GM21825 (cell line): ENCODE data around the gene BTN3A1.
"Not testable (repeated sequence)": the region's sequence is repeated elsewhere in the genome, so short reads cannot be mapped to it uniquely, and the experiment has no call there.

Experiments
- ATAC-seq: cut with Tn5 transposase; IDR thresholded peaks from one replicate; pipeline ENCODE4 v1.9.1; 2021; ENCODE audit warnings: mild to moderate bottlenecking, moderate library complexity; ENCODE audit not compliant: unreplicated experiment

The BTN3A1 gene

DNA sequence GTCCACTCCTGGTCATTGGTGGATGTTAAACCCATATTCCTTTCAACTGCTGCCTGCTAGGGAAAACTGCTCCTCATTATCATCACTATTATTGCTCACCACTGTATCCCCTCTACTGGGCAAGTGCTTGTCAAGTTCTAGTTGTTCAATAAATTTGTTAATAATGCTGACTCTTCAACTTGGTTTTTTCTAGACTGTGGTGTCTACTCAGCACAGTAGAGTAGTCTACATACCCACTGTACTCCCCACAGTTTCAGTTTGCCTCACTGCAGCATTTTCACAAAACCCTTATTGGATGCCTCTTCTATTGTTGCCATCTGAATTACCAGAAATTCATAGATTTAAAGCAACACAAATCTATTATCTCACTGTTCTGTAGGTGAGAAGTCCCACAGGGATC lies 23.9 kb upstream of the BTN3A1 start:
- ATAC-seq = not testable (repeated sequence)

DNA sequence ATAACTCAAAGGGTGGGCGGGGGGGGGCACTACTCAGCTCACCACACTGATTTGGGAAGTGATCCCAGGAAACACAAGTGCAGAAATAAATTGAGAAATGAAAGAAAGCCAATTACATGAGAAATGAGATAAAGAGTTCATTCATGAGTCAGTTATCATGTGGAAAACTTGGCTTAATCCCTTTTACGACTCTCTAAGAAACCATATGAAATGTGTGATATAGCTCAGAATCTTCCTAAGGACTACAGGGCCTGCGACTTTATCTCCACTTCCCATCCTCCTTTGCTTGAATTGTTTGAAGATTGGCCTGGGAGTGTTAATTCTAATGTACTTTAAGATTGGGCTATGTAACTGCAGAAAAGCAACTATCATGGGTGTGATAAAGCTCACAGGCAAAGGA lies 22.8 kb upstream of the BTN3A1 start:
- no peak for ATAC-seq

DNA sequence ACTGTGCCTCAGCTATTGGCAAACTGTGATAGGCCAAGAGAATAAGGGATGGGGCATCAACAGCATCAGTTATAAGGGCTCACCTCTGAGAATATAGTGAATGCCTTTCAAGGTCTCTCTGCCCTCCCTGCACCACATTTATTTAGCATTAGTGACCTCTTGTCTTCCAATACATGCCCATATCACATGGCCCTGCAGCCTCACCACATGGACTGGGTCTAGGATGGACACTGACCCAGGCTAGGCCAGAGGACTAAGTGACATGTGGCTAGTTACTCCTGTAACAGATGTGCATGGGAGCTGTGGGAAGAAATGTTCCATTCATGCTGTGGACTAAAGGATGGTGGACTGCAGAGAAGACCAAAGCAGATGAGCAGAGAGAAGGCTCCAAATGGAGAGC lies 22.3 kb upstream of the BTN3A1 start:
- no peak for ATAC-seq

DNA sequence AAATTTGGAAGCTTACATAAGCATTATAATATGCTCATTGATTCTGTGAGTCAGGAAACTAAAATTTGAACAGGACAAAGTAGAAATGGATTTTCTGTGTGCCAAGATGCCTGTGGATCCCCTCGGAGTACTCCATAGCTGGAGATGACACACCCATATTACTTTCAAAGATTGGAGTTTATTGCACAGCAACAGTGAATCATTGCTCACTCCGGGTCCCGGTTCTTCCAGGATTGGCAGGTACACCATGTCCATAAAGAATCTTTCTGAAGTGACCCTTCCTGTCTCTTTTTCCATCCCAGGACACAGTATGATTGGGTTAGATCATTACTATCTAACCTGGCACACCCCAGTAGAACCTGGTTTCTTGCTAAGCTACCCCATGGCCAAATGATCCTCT lies 21.8 kb upstream of the BTN3A1 start:
- no peak for ATAC-seq

DNA sequence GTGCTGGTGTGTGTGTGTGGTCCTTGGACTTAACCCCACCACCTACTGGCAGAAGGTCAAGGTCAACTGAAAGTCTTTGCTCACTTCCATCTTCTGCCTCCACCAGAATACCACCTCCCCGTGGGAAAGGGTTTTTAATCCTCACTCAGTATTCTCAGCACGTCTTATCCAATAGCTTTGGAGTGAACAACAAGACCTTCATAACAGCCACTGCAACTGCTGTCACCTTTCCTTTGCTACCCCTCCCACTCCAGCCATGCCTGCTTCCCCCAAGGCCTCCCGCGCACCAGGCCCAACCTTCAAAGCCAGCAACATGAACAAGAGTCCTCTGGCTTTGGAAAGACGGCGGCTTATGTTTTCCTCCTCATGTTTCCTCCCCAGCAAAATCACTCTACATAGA lies 20.0 kb upstream of the BTN3A1 start:
- no peak for ATAC-seq

DNA sequence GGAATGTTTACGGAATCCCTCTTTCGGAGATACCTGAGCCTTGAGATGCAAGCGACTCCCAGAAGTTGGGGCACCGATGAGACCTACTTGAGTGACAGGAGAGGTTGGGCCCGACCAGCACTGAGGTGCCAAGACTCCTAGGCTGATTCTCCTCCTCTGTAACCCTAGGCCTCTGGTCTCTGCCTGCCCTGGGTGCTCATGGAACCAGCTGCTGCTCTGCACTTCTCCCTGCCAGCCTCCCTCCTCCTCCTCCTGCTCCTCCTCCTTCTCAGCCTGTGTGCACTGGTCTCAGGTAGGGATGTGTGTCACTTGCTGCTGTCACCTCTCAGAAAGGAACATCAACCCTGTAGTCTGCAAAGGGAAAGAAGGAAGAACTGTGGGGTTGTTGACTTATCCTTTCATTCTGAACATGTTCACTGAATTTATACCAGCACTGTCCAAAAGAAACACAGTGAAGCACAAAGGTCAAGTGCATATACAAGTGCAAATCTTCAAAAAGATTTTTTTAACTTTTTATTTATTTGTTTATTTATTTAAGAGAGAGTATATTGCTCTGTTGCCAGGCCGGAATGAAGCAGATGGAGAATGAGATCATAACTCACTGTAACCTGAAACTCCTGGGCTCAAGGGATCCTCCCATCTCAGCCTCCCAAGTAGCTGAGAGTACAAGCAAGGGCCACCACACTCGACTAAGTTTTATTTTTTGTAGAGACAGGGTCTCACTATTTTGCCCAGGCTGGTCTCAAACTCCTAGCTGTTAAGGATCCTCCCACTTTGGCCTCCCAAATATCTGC lies 18.3 kb upstream of the BTN3A1 start:
- ATAC-seq = no peak

DNA sequence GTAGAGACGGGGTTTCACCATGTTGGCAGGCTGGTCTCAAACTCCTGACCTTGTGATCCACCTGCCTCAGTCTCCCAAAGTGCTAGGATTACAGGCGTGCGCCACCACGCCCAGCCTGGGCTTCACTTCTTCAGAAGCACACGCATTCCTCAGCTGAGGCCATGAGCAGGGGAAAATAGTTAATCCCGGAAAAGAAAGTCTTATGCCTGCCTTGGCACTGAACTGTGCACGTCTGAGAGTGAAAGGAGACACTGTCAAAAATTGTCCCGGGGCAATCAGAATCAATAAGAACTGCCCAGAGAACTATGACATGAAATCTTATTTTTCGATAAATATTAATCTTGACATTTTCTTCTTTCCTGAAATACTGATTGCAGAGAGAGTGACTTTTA lies 16.3 kb upstream of the BTN3A1 start:
- ATAC-seq = no peak

DNA sequence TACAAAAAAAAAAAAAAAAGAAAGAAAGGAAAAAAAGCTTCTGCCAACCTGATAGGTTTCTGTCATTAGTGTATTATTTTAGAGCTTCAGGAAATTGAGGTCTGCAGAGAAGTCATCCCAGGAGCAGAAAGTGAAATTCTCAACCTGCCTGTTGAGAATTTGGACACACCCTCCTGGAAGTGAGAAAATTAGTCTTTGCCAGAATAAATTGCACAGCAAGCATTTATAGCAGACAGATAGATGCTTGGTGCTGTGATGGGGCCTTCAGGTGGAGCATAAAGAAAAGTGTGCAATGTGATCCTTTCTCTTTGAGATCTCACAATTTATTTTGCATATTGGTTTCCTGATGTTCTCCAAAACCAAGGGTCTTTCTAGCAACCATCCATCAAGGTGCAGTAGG lies 14.5 kb upstream of the BTN3A1 start:
- ATAC-seq = no peak

DNA sequence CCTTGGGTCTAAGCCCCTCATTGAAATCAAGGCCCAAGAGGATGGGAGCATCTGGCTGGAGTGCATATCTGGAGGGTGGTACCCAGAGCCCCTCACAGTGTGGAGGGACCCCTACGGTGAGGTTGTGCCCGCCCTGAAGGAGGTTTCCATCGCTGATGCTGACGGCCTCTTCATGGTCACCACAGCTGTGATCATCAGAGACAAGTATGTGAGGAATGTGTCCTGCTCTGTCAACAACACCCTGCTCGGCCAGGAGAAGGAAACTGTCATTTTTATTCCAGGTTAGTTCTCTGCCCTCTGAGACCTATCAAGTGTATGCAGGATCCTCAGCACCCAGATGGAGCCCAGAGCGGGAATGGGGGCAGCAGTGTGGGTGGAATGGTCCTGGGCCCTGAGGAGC lies 14.1 kb upstream of the BTN3A1 start:
- no peak for ATAC-seq

DNA sequence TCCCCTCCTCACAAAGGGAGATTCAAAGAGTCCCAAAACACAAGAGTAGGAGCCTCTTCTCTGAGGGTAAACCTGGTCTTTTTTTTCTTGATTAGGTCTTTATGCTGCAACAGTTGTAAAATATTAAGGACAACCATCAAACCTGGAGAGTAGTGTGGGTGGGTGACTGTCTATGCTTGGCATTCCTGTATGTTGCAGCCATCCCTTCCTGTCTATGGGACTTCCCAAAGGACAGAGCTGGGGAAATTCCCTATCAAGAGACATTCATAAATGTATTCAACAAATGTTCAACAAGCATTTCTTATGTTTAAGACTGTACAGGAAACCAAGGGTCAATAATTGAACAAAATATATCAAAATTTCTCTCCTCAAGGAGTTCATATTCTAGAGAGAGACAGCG lies 13.6 kb upstream of the BTN3A1 start:
- ATAC-seq = no peak

DNA sequence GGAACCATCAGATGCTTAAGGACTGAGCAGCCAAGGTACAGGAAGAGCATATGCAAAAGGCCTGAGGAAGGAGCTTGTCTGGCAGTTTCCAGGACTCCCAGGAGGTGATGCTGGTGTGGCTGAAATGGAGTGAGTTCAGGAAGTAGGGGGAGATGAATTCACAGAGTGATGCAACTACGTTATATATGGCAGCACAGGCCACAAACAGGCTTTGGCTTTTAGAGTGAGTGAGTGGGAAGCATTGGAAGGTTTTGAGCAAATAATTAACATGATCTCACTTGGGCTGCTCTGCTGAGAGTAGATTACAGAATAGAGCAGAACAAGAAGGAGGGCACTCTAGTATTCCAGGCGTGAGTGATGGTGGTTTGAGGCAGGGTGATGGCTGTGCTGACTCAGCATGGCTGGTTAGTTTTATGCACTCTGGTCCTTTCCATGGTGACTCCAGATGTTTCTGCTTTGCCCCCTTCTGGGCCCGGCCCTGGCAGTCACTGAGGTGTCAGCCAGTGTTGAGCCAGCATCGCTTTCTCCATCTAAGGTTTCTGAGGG lies 12.7 kb upstream of the BTN3A1 start:
- no peak for ATAC-seq

DNA sequence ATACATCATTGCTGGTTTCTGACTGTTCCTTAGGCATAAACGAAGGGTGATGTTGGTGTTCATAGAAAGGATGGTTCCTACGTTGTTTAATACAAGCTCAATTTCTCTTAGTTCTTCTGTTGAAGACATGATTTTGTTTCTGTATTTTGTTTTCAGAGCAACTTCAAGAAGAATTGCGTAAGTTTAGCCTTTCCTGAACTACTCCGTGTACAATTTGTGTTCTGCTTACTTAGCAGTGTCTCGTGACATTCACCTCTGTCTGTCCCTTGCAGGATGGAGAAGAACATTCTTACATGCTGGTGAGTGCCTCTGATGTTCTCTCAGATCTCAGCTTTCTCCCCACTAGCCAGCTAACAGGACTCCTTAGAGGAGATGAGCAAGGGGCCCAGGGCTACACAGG lies 11.5 kb upstream of the BTN3A1 start:
- no peak for ATAC-seq

DNA sequence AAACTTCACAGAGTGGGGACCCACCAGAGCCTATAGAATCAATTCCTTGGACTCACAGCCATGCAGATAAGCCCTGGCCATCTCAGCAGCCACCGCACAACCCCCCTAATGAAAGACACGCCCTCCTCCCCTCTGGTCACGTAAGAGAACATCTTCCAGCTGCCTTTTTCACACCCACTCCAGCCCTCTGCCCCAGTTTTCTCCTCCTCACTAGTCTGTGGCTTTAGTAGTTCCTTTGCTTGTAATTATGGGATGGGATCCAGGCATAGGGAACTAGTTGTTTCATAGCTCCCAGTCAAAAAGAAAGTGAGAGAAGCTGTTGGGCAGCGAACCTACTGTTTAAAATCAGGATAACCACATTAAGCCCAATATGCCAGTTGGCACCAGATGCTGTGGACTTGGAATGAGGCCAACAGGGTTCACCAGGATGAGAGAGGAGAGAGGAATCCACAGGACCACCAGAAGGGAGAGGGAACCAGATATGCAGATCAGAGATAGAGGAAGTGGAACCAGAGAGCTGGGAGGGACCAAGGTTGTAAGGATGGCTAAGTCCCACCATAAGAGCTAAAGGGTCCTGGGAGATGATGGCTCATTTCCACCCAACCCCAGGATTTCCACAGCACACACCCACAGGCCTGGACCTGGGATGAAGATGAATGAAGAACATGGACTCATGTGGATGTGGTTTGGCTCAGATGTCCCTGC lies 9.0 kb upstream of the BTN3A1 start:
- no peak for ATAC-seq

DNA sequence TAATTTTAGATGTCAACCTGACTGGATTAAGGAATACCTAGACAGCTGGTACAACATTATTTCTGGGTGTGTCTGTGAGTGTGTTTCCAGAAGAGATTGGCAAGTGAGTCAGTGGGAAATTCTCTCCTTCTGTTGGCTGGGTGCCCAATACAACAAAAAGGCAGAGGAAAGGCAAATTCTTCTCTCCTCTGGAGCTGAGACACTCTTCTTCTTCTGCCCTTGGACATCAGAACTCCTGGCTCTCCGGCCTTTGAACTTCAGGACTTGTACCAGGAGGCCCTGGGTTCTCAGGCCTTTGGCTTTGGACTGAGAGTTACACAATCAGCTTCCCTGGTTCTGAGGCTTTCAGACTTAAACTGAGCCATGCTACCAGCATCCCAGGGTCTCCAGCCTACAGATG lies 7.8 kb upstream of the BTN3A1 start:
- ATAC-seq = no peak

DNA sequence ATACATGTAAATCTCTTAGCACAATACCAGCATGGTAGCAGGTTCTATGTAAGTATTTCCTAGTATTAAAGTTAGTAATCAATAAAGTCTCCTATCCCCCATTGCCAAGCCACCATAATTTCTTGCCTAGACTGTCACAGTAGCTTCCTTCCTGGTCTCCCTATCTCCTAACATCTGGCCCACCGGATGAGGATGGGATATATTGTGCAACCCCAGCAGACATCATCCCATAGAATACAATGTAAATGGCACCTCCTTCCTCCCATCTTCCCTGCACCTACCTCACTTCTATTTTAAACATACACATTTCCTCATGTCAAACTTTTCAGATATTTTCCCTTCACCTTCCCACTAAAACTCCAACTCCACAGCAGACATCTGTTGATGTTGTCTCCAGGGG lies 3.5 kb upstream of the BTN3A1 start:
- no peak for ATAC-seq

DNA sequence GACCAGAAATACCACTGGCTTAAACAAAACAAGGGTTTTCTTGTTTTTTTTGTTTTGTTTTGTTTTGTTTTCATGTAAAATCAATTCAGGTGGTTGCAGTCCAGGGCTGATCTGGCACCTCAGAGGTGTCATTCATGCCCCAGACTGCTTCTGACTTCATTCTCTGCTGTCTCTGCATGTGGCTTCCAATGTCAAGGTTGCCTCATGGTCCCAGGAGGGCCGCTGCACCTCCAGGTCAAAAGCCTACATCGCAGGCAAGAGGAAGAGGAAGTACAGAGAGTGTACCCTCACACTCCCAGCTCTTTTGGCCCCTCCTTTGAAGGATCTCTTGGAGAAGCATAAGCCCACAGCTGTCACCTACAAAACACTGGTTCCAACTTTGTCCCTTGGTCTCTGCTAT lies 1.4 kb upstream of the BTN3A1 start:
- ATAC-seq = no peak

DNA sequence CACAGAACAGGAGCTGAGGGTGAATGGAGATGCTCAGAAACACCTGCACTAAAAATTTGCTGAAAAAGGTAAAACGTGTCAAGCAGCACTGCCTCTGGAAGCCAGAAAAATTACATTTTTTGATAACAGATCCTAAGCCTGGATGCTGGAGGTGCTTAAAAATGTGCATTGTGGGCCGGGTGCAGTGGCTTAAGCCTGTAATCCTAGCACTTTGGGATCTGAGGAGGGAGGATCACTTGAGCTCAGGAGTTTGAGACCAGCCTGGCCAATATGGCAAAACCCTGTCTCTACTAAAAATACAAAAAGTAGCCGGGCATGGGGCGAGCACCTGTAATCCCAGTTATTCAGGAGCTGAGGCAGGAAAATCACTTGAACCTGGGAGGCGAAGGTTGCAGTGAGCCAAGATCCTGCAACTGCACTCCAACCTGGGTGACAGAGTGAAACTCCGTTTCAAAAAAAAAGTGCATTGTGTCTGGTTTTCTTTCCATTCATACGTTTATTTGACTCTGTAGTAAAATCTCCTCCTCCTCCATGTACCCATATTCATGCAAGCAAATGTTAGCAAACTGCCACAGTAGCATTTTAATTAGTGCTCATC lies 587 bp upstream of the BTN3A1 start:
- ATAC-seq = peak; percentile 8

DNA sequence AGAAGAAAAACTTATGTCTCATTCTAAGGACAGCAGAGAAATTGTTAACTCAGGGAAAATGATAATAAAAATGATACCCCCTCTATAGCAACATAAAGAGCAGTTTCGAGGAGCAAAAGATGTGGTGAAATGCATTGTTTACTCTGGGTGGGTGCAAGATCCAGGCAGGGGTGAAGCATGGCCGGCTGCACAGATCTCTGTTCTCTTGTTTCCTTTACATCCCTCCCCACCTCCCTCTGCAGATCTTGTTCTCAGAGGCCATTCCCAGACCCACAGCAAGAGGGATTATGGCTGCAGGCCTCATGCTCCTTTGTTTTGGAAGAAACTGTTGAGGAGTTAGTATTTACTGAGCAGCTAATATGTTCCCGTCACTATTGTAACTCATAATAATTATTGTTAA lies 1.8 kb downstream of the BTN3A1 start:
- no peak for ATAC-seq

DNA sequence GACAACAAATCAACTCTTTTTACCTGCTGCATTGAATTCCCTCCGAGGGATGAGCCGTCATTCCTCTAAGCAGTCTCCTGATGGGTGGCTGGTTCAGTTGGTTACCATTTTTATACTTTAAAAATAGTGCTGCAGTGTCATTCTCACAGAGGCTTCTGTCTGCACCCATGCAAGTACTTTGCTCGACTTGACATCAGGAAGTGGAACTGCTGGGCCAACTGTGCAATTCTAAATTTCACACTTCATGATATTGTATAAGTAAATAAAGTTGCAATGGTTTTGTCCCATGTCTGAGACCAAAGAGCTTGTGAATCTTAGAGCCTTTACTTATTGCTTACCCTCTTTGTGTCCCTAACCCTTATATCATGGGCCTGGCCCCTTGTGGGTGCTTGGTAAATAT lies 2.5 kb downstream of the BTN3A1 start:
- no peak for ATAC-seq

DNA sequence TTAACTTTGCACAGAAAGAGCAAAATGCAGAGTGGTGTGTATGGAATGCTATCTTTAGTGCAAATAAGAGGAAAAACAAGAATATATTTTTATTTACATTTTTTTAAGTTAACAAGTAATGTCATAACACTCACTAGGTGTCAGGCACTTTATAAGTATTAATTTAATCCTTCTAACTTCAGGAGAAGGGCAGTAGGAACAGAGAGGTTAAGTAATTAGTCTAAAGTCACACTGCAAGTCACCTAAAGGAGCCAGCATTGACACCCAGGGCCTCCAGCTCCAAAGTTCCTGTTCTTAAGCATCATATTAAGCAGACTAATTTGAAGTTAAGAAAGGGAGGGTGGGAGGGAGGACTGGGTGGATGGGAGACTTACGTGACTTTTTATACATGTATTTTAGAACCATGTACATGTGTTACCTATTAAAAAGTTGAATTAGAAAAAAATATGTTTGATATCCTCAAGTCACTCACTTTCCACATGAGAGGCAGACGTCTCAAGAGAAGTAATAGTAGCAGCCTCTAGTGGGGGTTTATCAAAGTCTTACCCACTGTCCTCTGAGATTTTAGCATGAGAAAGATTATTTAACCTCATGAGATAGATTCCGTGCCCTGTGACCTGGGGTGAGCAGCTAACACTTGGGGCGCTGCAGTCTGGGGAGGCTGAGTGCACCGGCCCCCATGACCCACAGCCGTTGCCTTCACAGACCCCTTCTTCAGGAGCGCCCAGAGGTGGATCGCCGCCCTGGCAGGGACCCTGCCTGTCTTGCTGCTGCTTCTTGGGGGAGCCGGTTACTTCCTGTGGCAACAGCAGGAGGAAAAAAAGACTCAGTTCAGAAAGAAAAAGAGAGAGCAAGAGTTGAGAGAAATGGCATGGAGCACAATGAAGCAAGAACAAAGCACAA lies 7.0 kb downstream of the BTN3A1 start:
- ATAC-seq = no peak

DNA sequence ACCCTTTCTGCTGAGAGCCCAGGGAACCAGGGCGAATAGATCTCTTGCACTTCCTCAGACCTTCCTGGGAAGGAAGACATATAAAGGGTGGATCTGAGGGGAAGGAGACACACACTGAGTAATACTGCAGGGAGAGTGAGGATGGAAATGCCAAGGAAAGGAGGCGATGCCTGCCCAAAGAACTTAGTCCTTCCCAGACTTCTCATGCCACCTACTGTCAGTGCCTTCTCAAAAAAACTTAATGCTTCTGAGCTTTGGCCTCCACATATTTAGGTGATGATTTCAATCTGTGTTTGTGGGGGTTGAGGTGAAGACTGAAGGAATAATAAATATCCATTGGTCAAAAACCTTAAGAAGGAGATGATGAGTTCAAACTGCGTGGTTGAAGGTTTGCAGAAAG lies 9.7 kb downstream of the BTN3A1 start:
- no peak for ATAC-seq
